Uterus (tissue), 4 donors: ENCODE results near the gene OR13A1. TPM values are rescaled to one million over a fixed set of nuclear protein-coding genes. Genes with fewer than 3 reads are reported as not detected.

Source experiments
- DNase-seq, 2 donors: peaks; one replicate each; pipeline ENCODE4 v3.0.0-alpha.2; 2019 to 2020
- H3K27ac ChIP-seq, 2 donors: fragments of 200-600 bp; sonication (generic); 1 replicate in 1 of 2; 2 replicates in 1 of 2; pipeline ENCODE4 v1.5.1; 2016 to 2018
- H3K27me3 ChIP-seq, 2 donors: fragments of 200-600 bp; sonication (generic); one replicate each; pipeline ENCODE4 v1.5.1; 2018 to 2019; ENCODE audit warnings: control low read depth in 1 of 2
- H3K36me3 ChIP-seq, 2 donors: fragments of 200-600 bp; sonication (generic); one replicate each; pipeline ENCODE4 v1.5.1; 2019; ENCODE audit warnings: control low read depth in 1 of 2
- H3K4me1 ChIP-seq, 2 donors: fragments of 200-600 bp; sonication (generic); one replicate each; pipeline ENCODE4 v1.5.1; 2018 to 2019; ENCODE audit warnings: control low read depth in 1 of 2
- H3K4me3 ChIP-seq, 2 donors: fragments of 200-600 bp; sonication (generic); 1 replicate in 1 of 2; 2 replicates in 1 of 2; pipeline ENCODE4 v1.5.1; 2018 to 2019; ENCODE audit warnings: mild to moderate bottlenecking in 1 of 2
- H3K9me3 ChIP-seq, 2 donors: fragments of 200-600 bp; sonication (generic); one replicate each; pipeline ENCODE4 v1.5.1; 2019; ENCODE audit warnings: control low read depth in 1 of 2
- POLR2A ChIP-seq, 2 donors: fragments of 450-650 bp; IDR thresholded peaks; one replicate each; pipeline ENCODE4 v1.6.1; 2016; ENCODE audit warnings: antibody characterized with exemption in 2 of 2, mild to moderate bottlenecking in 1 of 2, moderate library complexity in 1 of 2
- intact Hi-C: fragments of 100-400 bp; cut with DNase I; formaldehyde crosslinking; loops from one replicate; pipeline ENCODE4 v1.15.1; 2023; ENCODE audit warnings: low total_unique reads
- total RNA-seq, 4 donors: library from RNA; depleted of rRNA in 3 of 4; stranded (reverse); fragments of >200 nt in 3 of 4; gene quantifications; one replicate each; pipeline versions ENCODE4 v1.1.0 to v1.2.4, GENCODE V29; 2014 to 2023
- TF ChIP-seq, protein P1 (sequence below), 4 experiments: fragments of 200-600 bp in 2 of 4; fragments of 450-650 bp in 2 of 4; sonication (generic) in 2 of 4; IDR thresholded peaks; one replicate each; pipeline ENCODE4 v1.5.1; 2016 to 2019; ENCODE audit warnings: antibody characterized with exemption in 4 of 4, mild to moderate bottlenecking in 2 of 4, moderate library complexity in 1 of 4
- donor health status: DM: yes; HTN: yes; CAD: no.

OR13A1 gene
- total RNA-seq, 4 donors from 2014 or later: 1.2 TPM; not detected in 3

DNA sequence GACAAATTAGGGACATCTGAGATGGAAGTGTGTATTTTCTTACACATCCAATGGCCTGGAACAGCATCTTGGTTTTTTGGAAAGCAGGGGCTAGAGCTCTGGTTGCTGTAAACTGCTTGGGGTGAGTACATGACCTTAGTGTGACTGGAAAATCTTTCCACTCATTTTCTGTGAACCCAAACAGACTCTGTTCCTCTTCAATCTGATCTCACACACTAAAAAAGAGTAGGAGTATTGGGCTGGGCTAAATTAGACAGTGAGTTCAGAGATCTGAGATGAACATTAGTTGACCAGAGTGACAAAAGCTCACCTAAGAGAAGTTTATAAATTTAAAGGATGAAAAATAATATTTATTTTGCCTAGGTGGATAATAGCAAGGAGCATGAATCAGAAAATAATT lies 59.2 kb downstream of the OR13A1 start:
- no peaks in the 10 kb centered on the region for H3K36me3 ChIP-seq
- no peak overlapping the region for H3K27ac ChIP-seq
- intact Hi-C loops: no loop called here
- H3K9me3 ChIP-seq: no peaks in the 10 kb centered on the region
- H3K27me3 ChIP-seq: no peaks in the 10 kb centered on the region
- no peak overlapping the region for H3K4me3 ChIP-seq
- no peak for DNase-seq
- TF ChIP-seq POLR2A (IDR thresholded peaks at IDR 0.05): no peak
- TF ChIP-seq, protein P1, sequence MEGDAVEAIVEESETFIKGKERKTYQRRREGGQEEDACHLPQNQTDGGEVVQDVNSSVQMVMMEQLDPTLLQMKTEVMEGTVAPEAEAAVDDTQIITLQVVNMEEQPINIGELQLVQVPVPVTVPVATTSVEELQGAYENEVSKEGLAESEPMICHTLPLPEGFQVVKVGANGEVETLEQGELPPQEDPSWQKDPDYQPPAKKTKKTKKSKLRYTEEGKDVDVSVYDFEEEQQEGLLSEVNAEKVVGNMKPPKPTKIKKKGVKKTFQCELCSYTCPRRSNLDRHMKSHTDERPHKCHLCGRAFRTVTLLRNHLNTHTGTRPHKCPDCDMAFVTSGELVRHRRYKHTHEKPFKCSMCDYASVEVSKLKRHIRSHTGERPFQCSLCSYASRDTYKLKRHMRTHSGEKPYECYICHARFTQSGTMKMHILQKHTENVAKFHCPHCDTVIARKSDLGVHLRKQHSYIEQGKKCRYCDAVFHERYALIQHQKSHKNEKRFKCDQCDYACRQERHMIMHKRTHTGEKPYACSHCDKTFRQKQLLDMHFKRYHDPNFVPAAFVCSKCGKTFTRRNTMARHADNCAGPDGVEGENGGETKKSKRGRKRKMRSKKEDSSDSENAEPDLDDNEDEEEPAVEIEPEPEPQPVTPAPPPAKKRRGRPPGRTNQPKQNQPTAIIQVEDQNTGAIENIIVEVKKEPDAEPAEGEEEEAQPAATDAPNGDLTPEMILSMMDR (IDR thresholded peaks at IDR 0.05): no peak
- no peaks in the 10 kb centered on the region for H3K4me1 ChIP-seq

DNA sequence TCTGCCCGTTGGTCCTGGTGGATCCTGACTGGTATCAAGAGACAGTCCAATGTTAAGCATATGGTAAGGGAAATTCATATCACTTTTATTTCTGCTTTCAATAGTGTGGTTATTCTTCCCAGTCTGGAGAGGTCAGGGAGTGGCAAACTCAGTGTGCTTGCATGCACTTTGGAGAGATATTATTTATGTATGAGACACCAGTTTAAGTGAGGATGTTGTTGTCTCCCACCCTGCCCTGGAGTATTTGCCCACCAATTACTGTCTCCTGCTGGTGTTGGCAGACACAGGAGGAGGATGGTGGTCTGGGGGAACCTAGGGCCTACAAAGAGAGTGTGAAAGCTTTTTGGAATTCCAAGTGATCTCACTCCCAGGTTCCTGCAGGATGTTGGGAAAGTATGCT lies 59.7 kb downstream of the OR13A1 start:
- intact Hi-C loops: no loop called here
- Histone ChIP-seq H3K27me3 (no peaks in the 10 kb centered on the region), H3K4me3 (no peak overlapping the region), H3K36me3 (no peaks in the 10 kb centered on the region), H3K27ac (no peak overlapping the region), H3K9me3 (no peaks in the 10 kb centered on the region), H3K4me1 (no peaks in the 10 kb centered on the region)
- TF ChIP-seq, protein P1 (IDR thresholded peaks at IDR 0.05): no peak
- no peak for TF ChIP-seq POLR2A (IDR thresholded peaks at IDR 0.05)
- no peak for DNase-seq

DNA sequence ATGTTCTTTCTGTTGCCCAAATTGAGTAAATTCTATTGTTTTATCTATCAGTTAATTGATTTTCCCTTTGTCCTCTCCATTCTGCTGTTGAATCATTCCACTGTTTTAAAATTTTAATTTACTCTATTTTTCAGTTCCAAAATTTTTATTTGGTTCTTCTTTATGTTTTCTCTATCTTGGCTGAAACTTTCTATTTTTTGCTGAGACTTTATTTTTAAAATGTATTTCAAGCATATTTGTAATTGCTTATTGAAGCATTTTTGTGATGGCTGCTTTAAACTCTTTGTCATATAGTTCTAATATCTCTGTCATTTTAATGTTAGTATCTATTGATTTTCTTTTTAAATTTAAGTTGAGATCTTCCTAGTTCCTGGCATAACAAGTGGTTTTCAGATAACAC lies 60.5 kb downstream of the OR13A1 start:
- TF ChIP-seq, protein P1 (IDR thresholded peaks at IDR 0.05): no peak
- no peak for TF ChIP-seq POLR2A (IDR thresholded peaks at IDR 0.05)
- Histone ChIP-seq H3K27ac (no peak overlapping the region), H3K36me3 (no peaks in the 10 kb centered on the region), H3K4me1 (no peaks in the 10 kb centered on the region), H3K9me3 (no peaks in the 10 kb centered on the region), H3K27me3 (no peaks in the 10 kb centered on the region), H3K4me3 (no peak overlapping the region)
- no peak for DNase-seq
- intact Hi-C loops: no loop called here

DNA sequence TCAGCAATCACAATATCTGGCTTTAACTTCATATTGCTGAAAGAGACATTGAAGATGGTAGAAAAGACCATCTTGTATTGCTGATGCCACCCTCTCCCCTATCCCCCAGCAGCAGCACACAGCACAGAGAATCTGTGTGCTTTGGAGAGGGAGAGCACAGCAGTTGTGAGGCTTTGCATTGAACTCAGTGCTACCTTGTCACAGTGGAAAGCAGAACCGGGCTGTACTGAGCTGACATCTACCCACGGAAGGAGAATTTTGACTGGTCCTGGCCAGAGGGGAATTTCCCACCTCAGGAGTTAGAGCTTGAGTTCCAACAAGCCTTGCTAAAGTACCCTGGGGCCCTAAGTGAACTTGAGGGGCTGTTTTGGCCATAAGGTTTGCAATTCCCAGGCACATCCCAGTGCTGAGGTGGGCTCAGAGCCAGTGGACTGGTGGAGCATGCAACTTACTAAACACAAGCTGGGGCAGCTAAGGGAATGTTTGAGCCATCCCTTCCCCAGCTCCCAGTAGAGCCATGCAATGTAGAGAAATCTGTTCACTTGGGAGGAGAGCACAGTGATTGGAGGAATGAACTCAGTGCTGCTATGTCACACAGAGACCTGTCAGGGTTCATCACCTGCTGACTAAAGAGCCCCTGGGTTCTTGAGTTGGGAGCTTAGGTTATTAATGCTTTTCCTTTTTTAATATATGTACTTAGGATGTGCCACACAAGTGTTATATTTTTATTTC lies 62.1 kb downstream of the OR13A1 start:
- TF ChIP-seq, protein P1 (IDR thresholded peaks at IDR 0.05): no peak
- TF ChIP-seq POLR2A (IDR thresholded peaks at IDR 0.05): no peak
- Histone ChIP-seq H3K4me3 (no peak overlapping the region), H3K9me3 (no peaks in the 10 kb centered on the region), H3K27me3 (no peaks in the 10 kb centered on the region), H3K36me3 (no peaks in the 10 kb centered on the region), H3K4me1 (no peaks in the 10 kb centered on the region), H3K27ac (no peak overlapping the region)
- DNase-seq: no peak
- intact Hi-C loops: no loop called here

Other genes starting within 250 kb of the OR13A1 start
- 10 to 100 TPM in 3 of 4 donors, 1 to 10 TPM in 1; 3.5 to 32.5 (median 10.6) TPM for gene ALOX5, start 58.6 kb upstream of the OR13A1 start, total RNA-seq